ENCODE results near the gene FBXL17.

The FBXL17 gene

GRCh38 chr5:107952450-107952849 lies 429.4 kb downstream of the FBXL17 start:
- H3K4me1 ChIP-seq (ENCODE audit: control insufficient read depth, insufficient read depth, low read length), result peaks cover 3% of the 10 kb centered on the region
- no peak overlapping the region for H3K9ac ChIP-seq (ENCODE audit: low read depth, low read length)
- no peaks in the 10 kb centered on the region for H3K9me3 ChIP-seq (ENCODE audit: control insufficient read depth, insufficient read depth, low read length)
- H3K4me3 ChIP-seq (ENCODE audit: low read depth, low read length), result no peak overlapping the region
- H3K36me3 ChIP-seq (ENCODE audit: control insufficient read depth, insufficient read depth, low read length), result no peaks in the 10 kb centered on the region
- no peaks in the 10 kb centered on the region for H3K27me3 ChIP-seq (ENCODE audit: control insufficient read depth, insufficient read depth, low read length)

- no peak overlapping the region for H3K4me3 ChIP-seq (ENCODE audit: low read depth, low read length)
- no peaks in the 10 kb centered on the region for H3K27me3 ChIP-seq (ENCODE audit: control insufficient read depth, insufficient read depth, low read length)
- no peaks in the 10 kb centered on the region for H3K4me1 ChIP-seq (ENCODE audit: control insufficient read depth, insufficient read depth, low read length)
- no peak overlapping the region for H3K9ac ChIP-seq (ENCODE audit: low read depth, low read length)
- H3K9me3 ChIP-seq (ENCODE audit: control insufficient read depth, insufficient read depth, low read length), result no peaks in the 10 kb centered on the region
- H3K36me3 ChIP-seq (ENCODE audit: control insufficient read depth, insufficient read depth, low read length), result no peaks in the 10 kb centered on the region
These were observed 430.6 kb downstream of the FBXL17 start for GRCh38 chr5:107951309-107951708.

GRCh38 chr5:107950776-107951175 lies 431.1 kb downstream of the FBXL17 start:
- Histone ChIP-seq H3K27me3 (ENCODE audit: control insufficient read depth, insufficient read depth, low read length) (no peaks in the 10 kb centered on the region), H3K36me3 (ENCODE audit: control insufficient read depth, insufficient read depth, low read length) (no peaks in the 10 kb centered on the region), H3K9ac (ENCODE audit: low read depth, low read length) (no peak overlapping the region), H3K4me1 (ENCODE audit: control insufficient read depth, insufficient read depth, low read length) (no peaks in the 10 kb centered on the region), H3K4me3 (ENCODE audit: low read depth, low read length) (no peak overlapping the region), H3K9me3 (ENCODE audit: control insufficient read depth, insufficient read depth, low read length) (no peaks in the 10 kb centered on the region)

GRCh38 chr5:107949688-107950341 lies 432.1 kb downstream of the FBXL17 start:
- H3K36me3 ChIP-seq (ENCODE audit: control insufficient read depth, insufficient read depth, low read length), result no peaks in the 10 kb centered on the region
- no peak overlapping the region for H3K9ac ChIP-seq (ENCODE audit: low read depth, low read length)
- H3K4me1 ChIP-seq (ENCODE audit: control insufficient read depth, insufficient read depth, low read length), result no peaks in the 10 kb centered on the region
- H3K27me3 ChIP-seq (ENCODE audit: control insufficient read depth, insufficient read depth, low read length), result no peaks in the 10 kb centered on the region
- H3K4me3 ChIP-seq (ENCODE audit: low read depth, low read length), result no peak overlapping the region
- H3K9me3 ChIP-seq (ENCODE audit: control insufficient read depth, insufficient read depth, low read length), result no peaks in the 10 kb centered on the region

- H3K36me3 ChIP-seq (ENCODE audit: control insufficient read depth, insufficient read depth, low read length), result no peaks in the 10 kb centered on the region
- no peaks in the 10 kb centered on the region for H3K4me1 ChIP-seq (ENCODE audit: control insufficient read depth, insufficient read depth, low read length)
- H3K9me3 ChIP-seq (ENCODE audit: control insufficient read depth, insufficient read depth, low read length), result no peaks in the 10 kb centered on the region
- H3K27me3 ChIP-seq (ENCODE audit: control insufficient read depth, insufficient read depth, low read length), result no peaks in the 10 kb centered on the region
- no peak overlapping the region for H3K4me3 ChIP-seq (ENCODE audit: low read depth, low read length)
- H3K9ac ChIP-seq (ENCODE audit: low read depth, low read length), result no peak overlapping the region
These were observed 433.5 kb downstream of the FBXL17 start for GRCh38 chr5:107948377-107948776.

- H3K27me3 ChIP-seq (ENCODE audit: control insufficient read depth, insufficient read depth, low read length), result no peaks in the 10 kb centered on the region
These were observed 436.8 kb downstream of the FBXL17 start for GRCh38 chr5:107945061-107945460.

GRCh38 chr5:107943923-107944322 lies 438.0 kb downstream of the FBXL17 start:
- Histone ChIP-seq H3K9ac (ENCODE audit: low read depth, low read length) (no peak overlapping the region), H3K36me3 (ENCODE audit: control insufficient read depth, insufficient read depth, low read length) (no peaks in the 10 kb centered on the region), H3K9me3 (ENCODE audit: control insufficient read depth, insufficient read depth, low read length) (no peaks in the 10 kb centered on the region), H3K27me3 (ENCODE audit: control insufficient read depth, insufficient read depth, low read length) (no peaks in the 10 kb centered on the region), H3K4me1 (ENCODE audit: control insufficient read depth, insufficient read depth, low read length) (no peaks in the 10 kb centered on the region), H3K4me3 (ENCODE audit: low read depth, low read length) (no peak overlapping the region)

More at GRCh38 chr5:107945061-107945460, 436.8 kb downstream of the FBXL17 start:
- H3K9me3 ChIP-seq (ENCODE audit: control insufficient read depth, insufficient read depth, low read length), result no peaks in the 10 kb centered on the region
- no peaks in the 10 kb centered on the region for H3K36me3 ChIP-seq (ENCODE audit: control insufficient read depth, insufficient read depth, low read length)
- H3K4me3 ChIP-seq (ENCODE audit: low read depth, low read length), result no peak overlapping the region
- H3K4me1 ChIP-seq (ENCODE audit: control insufficient read depth, insufficient read depth, low read length), result no peaks in the 10 kb centered on the region
- no peak overlapping the region for H3K9ac ChIP-seq (ENCODE audit: low read depth, low read length)

GRCh38 chr5:107941036-107941435 lies 440.9 kb downstream of the FBXL17 start:
- Histone ChIP-seq H3K4me3 (ENCODE audit: low read depth, low read length) (no peak overlapping the region), H3K9me3 (ENCODE audit: control insufficient read depth, insufficient read depth, low read length) (no peaks in the 10 kb centered on the region), H3K36me3 (ENCODE audit: control insufficient read depth, insufficient read depth, low read length) (no peaks in the 10 kb centered on the region)

GRCh38 chr5:107937651-107938355 lies 444.1 kb downstream of the FBXL17 start:
- no peaks in the 10 kb centered on the region for H3K27me3 ChIP-seq (ENCODE audit: control insufficient read depth, insufficient read depth, low read length)
- H3K4me1 ChIP-seq (ENCODE audit: control insufficient read depth, insufficient read depth, low read length), result peaks cover 11% of the 10 kb centered on the region
- no peaks in the 10 kb centered on the region for H3K36me3 ChIP-seq (ENCODE audit: control insufficient read depth, insufficient read depth, low read length)
- no peak overlapping the region for H3K9ac ChIP-seq (ENCODE audit: low read depth, low read length)
- H3K9me3 ChIP-seq (ENCODE audit: control insufficient read depth, insufficient read depth, low read length), result no peaks in the 10 kb centered on the region
- H3K4me3 ChIP-seq (ENCODE audit: low read depth, low read length), result no peak overlapping the region

More at GRCh38 chr5:107941036-107941435, 440.9 kb downstream of the FBXL17 start:
- no peaks in the 10 kb centered on the region for H3K27me3 ChIP-seq (ENCODE audit: control insufficient read depth, insufficient read depth, low read length)
- no peaks in the 10 kb centered on the region for H3K4me1 ChIP-seq (ENCODE audit: control insufficient read depth, insufficient read depth, low read length)
- H3K9ac ChIP-seq (ENCODE audit: low read depth, low read length), result no peak overlapping the region

- H3K27me3 ChIP-seq (ENCODE audit: control insufficient read depth, insufficient read depth, low read length), result no peaks in the 10 kb centered on the region
- H3K9me3 ChIP-seq (ENCODE audit: control insufficient read depth, insufficient read depth, low read length), result no peaks in the 10 kb centered on the region
- peaks cover 11% of the 10 kb centered on the region for H3K4me1 ChIP-seq (ENCODE audit: control insufficient read depth, insufficient read depth, low read length)
- H3K36me3 ChIP-seq (ENCODE audit: control insufficient read depth, insufficient read depth, low read length), result no peaks in the 10 kb centered on the region
- no peak overlapping the region for H3K9ac ChIP-seq (ENCODE audit: low read depth, low read length)
- no peak overlapping the region for H3K4me3 ChIP-seq (ENCODE audit: low read depth, low read length)
These were observed 444.7 kb downstream of the FBXL17 start for GRCh38 chr5:107937204-107937603.

- H3K9ac ChIP-seq (ENCODE audit: low read depth, low read length), result no peak overlapping the region
- H3K4me1 ChIP-seq (ENCODE audit: control insufficient read depth, insufficient read depth, low read length), result peaks cover 11% of the 10 kb centered on the region
- H3K36me3 ChIP-seq (ENCODE audit: control insufficient read depth, insufficient read depth, low read length), result no peaks in the 10 kb centered on the region
- H3K27me3 ChIP-seq (ENCODE audit: control insufficient read depth, insufficient read depth, low read length), result no peaks in the 10 kb centered on the region
- H3K4me3 ChIP-seq (ENCODE audit: low read depth, low read length), result no peak overlapping the region
- no peaks in the 10 kb centered on the region for H3K9me3 ChIP-seq (ENCODE audit: control insufficient read depth, insufficient read depth, low read length)
These were observed 445.4 kb downstream of the FBXL17 start for GRCh38 chr5:107936515-107936914.

- no peak overlapping the region for H3K4me3 ChIP-seq (ENCODE audit: low read depth, low read length)
- H3K9ac ChIP-seq (ENCODE audit: low read depth, low read length), result no peak overlapping the region
- peaks cover 11% of the 10 kb centered on the region for H3K4me1 ChIP-seq (ENCODE audit: control insufficient read depth, insufficient read depth, low read length)
- H3K27me3 ChIP-seq (ENCODE audit: control insufficient read depth, insufficient read depth, low read length), result no peaks in the 10 kb centered on the region
- H3K9me3 ChIP-seq (ENCODE audit: control insufficient read depth, insufficient read depth, low read length), result no peaks in the 10 kb centered on the region
- H3K36me3 ChIP-seq (ENCODE audit: control insufficient read depth, insufficient read depth, low read length), result no peaks in the 10 kb centered on the region
These were observed 446.3 kb downstream of the FBXL17 start for GRCh38 chr5:107935645-107936044.

Data from iPS-15b (cell line).